Measurements from ENCODE around the gene TMEM88.

TMEM88 gene

GRCh38 chr17:7887038-7887481 lies 32.2 kb downstream of the TMEM88 start:
- TF ChIP-seq, protein P1, sequence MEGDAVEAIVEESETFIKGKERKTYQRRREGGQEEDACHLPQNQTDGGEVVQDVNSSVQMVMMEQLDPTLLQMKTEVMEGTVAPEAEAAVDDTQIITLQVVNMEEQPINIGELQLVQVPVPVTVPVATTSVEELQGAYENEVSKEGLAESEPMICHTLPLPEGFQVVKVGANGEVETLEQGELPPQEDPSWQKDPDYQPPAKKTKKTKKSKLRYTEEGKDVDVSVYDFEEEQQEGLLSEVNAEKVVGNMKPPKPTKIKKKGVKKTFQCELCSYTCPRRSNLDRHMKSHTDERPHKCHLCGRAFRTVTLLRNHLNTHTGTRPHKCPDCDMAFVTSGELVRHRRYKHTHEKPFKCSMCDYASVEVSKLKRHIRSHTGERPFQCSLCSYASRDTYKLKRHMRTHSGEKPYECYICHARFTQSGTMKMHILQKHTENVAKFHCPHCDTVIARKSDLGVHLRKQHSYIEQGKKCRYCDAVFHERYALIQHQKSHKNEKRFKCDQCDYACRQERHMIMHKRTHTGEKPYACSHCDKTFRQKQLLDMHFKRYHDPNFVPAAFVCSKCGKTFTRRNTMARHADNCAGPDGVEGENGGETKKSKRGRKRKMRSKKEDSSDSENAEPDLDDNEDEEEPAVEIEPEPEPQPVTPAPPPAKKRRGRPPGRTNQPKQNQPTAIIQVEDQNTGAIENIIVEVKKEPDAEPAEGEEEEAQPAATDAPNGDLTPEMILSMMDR (conservative IDR thresholded peaks at IDR 0.05), result no peak
- peak overlapping the region; percentile 97 for H3K27ac ChIP-seq

DNA sequence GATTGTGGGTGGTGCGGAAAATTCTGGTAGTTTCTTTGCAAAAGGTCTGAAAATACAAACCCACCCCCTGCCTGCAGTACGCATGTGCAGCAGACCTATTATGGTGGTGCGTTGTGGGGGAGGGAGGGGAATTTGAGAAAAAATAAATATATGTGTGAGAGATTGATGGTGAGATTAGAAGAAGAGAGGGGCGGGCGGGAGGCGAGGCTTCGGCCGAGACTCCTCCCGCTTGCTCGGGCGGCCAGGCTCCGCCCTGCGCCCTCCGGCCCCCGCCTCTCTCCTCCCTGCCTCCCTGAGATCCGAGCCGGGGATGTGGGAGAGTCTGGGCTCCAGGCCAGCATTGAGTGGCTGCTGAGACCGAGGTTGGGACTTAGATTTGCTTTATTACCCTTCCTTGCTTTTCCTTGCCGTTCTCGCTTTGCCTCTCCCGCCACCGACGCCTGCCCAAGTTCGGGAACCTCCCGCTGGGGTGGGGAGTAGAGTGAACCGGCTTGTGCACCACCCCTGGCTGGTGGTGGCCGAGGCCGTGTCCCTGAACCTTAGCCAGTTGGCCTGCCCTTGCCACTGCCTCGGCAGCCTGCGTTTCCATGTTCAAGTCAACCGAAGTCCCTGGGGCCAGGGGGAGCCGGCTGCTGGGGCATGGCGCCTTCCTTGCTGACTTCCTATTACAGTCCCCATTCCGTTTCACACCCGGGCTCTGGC lies 32.8 kb downstream of the TMEM88 start:
- TF ChIP-seq, protein P1 (conservative IDR thresholded peaks at IDR 0.05), result no peak
- H3K27ac ChIP-seq, result peak overlapping the region; percentile 97

GRCh38 chr17:7888184-7888920 lies 33.5 kb downstream of the TMEM88 start, which contains the start of gene CHD3:
CHD3 (plus strand) TSS chr17:7888789; CDS start chr17:7889001, 212 bp downstream.
- H3K27ac ChIP-seq, result peak within 1 kb of the TSS; percentile 97
- TF ChIP-seq, protein P1 (conservative IDR thresholded peaks at IDR 0.05), result no peak

DNA sequence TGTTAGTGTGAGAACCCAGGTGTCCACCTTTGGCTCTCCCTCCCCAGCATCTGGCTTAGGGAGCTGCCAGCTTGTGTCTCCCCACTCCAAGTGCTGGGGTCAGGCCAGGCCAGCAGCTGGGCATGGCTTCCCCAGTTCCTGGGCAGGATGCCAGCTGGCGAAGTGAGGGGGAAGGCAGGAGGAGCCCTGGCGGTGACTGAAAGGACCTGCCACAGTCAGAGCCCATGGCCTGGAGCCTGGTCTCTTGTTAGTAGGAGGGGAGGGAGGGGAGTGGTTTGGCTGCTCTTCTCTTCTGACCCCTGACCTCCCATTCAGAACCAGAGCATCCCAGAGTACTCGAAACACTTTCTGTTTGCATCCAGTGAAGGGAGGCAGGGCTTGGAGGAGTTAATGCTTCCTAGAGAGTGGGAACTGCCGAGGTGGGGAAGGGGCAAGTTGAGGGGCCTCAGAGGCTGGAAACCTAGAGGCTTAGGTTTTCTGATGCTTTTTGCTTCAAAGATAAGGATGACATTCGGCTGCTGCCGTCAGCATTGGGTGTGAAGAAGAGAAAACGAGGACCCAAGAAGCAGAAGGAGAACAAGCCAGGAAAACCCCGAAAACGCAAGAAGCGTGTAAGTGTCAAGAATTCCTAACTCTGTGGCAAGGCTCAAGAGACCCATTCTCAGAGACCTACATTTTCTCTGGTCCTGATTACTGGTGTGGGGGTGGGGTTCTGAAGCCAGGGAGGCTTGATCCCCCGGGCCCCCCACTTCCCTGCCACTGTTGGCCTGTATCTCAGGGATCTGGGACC lies 34.5 kb downstream of the TMEM88 start:
- H3K27ac ChIP-seq, result peak overlapping the region; percentile 97
- TF ChIP-seq, protein P1 (conservative IDR thresholded peaks at IDR 0.05), result peak; percentile 43

- TF ChIP-seq, protein P1 (conservative IDR thresholded peaks at IDR 0.05), result no peak
- no peak overlapping the region for H3K27ac ChIP-seq
Observed at GRCh38 chr17:7893187-7893880, 38.5 kb downstream of the TMEM88 start.

- no peak overlapping the region for H3K27ac ChIP-seq
- TF ChIP-seq, protein P1 (conservative IDR thresholded peaks at IDR 0.05), result no peak
Observed at GRCh38 chr17:7894226-7894625, 39.4 kb downstream of the TMEM88 start.

Measured in VCaP (cell line).